HCT116 (cell line): ENCODE measurements around the gene ANO10. TPM values are rescaled to one million over a fixed set of nuclear protein-coding genes. Genes with fewer than 3 reads are reported as not detected.

Experiments used
- ATAC-seq: fragments of 200-7000 bp; cut with Tn5 transposase; 2 replicates; pipeline ENCODE4 v1.9.1; 2020; ENCODE audit warnings: mild to moderate bottlenecking, moderate library complexity
- BruUV-seq: library from RNA; stranded (reverse); fragments of 400-500 nt; replicated peaks from 2 replicates; lab custom pipeline; 2021; lab: Mats Ljungman, UMichigan
- CTCF ChIA-PET: fragments of 300-600 bp; sonication (Branson Sonifier 250); formaldehyde crosslinking; loops from one replicate; lab custom pipeline; 2021; ENCODE audit warnings: antibody characterized with exemption; lab: Charles Lee
- POLR2A ChIA-PET: fragments of 300-600, 350-600 bp; sonication (Branson Sonifier 250); formaldehyde crosslinking; loops from one replicate; lab custom pipeline; 2021; ENCODE audit warnings: antibody characterized with exemption; lab: Charles Lee
- RAD21 ChIA-PET, 2 experiments: fragments of 300-600 bp; sonication (Branson Sonifier 250); formaldehyde crosslinking; loops; one replicate each; lab custom pipeline; 2023; ENCODE audit warnings: low total read pairs in 2 of 2; ENCODE audit not compliant: uncharacterized antibody in 2 of 2, unreplicated experiment in 2 of 2, low non-redundant PET in 1 of 2; lab: Charles Lee
- DNase-seq: peaks from one replicate; pipeline ENCODE4 v3.0.0-alpha.2; 2010; ENCODE audit warnings: low read depth, low spot score
- H2AFZ ChIP-seq: fragments of 200-600 bp; shearing (Covaris generic), sonication (generic); 2 replicates; pipeline ENCODE4 v1.6.1; 2017; ENCODE audit warnings: low read depth, mixed run types, mixed read lengths, antibody characterized with exemption, low read length; ENCODE audit not compliant: poor library complexity, severe bottlenecking
- H3K27ac ChIP-seq: 2 replicates; pipeline ENCODE4 v1.5.1; 2012; ENCODE audit warnings: low read depth, low read length
- H3K27me3 ChIP-seq: fragments of 200-600 bp; sonication (generic); 2 replicates; pipeline ENCODE4 v1.6.1; 2016; ENCODE audit warnings: mixed run types, low read length, mixed read lengths; ENCODE audit not compliant: insufficient read depth
- H3K36me3 ChIP-seq, 2 experiments: fragments of 200-500 bp in 1 of 2; fragments of 200-600 bp in 1 of 2; sonication (Bioruptor generic) in 1 of 2; sonication (generic) in 1 of 2; 2 replicates each; pipeline versions ENCODE4 v1.5.1 to v1.6.1; 2014 to 2016; ENCODE audit warnings: low read length in 2 of 2, inconsistent platforms in 1 of 2, mixed read lengths in 1 of 2, mixed run types in 1 of 2; ENCODE audit not compliant: insufficient read depth in 2 of 2, control insufficient read depth in 1 of 2
- H3K4me1 ChIP-seq, 2 experiments: fragments of 200-600 bp in 1 of 2; sonication (generic) in 1 of 2; 2 replicates each; pipeline versions ENCODE4 v1.5.1 to v1.6.1; 2012 to 2017; ENCODE audit warnings: low read length in 2 of 2, inconsistent platforms in 1 of 2, mild to moderate bottlenecking in 1 of 2, mixed read lengths in 1 of 2, mixed run types in 1 of 2, moderate library complexity in 1 of 2; ENCODE audit not compliant: insufficient read depth in 2 of 2, control insufficient read depth in 1 of 2
- H3K4me2 ChIP-seq: fragments of 200-600 bp; sonication (generic); 2 replicates; pipeline ENCODE4 v1.6.1; 2017; ENCODE audit warnings: mixed run types, low read length, mixed read lengths
- H3K4me3 ChIP-seq, 2 experiments: fragments of 200-600 bp in 1 of 2; sonication (generic) in 1 of 2; replicated peaks in 1 of 2; 2 replicates each; pipeline ENCODE4 v1.5.1; 2011 to 2016; ENCODE audit warnings: low read length in 2 of 2, control low read depth in 1 of 2, low read depth in 1 of 2, mild to moderate bottlenecking in 1 of 2, mixed read lengths in 1 of 2, mixed run types in 1 of 2
- H3K79me2 ChIP-seq: fragments of 200-600 bp; sonication (generic); 2 replicates; pipeline ENCODE4 v1.6.1; 2017; ENCODE audit warnings: mild to moderate bottlenecking, mixed run types, low read length, moderate library complexity, mixed read lengths; ENCODE audit not compliant: insufficient read depth
- H3K9ac ChIP-seq: fragments of 200-600 bp; sonication (generic); 2 replicates; pipeline ENCODE4 v1.6.1; 2016; ENCODE audit warnings: low read length, mixed read lengths
- H3K9me2 ChIP-seq: fragments of 200-600 bp; sonication (generic), shearing (Covaris generic); 2 replicates; pipeline ENCODE4 v1.6.1; 2017; ENCODE audit warnings: mixed run types, mild to moderate bottlenecking, moderate library complexity; ENCODE audit not compliant: insufficient read depth
- H3K9me3 ChIP-seq, 2 experiments: fragments of 200-500 bp in 1 of 2; fragments of 200-600 bp in 1 of 2; sonication (Bioruptor generic) in 1 of 2; sonication (generic) in 1 of 2; 2 replicates each; pipeline ENCODE4 v1.6.1; 2014 to 2017; ENCODE audit warnings: low read length in 2 of 2, mixed read lengths in 2 of 2, inconsistent platforms in 1 of 2, low read depth in 1 of 2, mild to moderate bottlenecking in 1 of 2, mixed run types in 1 of 2, moderate library complexity in 1 of 2; ENCODE audit not compliant: control insufficient read depth in 1 of 2, insufficient read depth in 1 of 2
- H4K20me1 ChIP-seq: fragments of 200-600 bp; sonication (generic), shearing (Covaris generic); 2 replicates; pipeline ENCODE4 v1.6.1; 2017; ENCODE audit warnings: mixed run types, mild to moderate bottlenecking, moderate library complexity; ENCODE audit not compliant: insufficient read depth
- EGR1 ChIP-seq: IDR thresholded peaks from 2 replicates; pipeline ENCODE4 v1.6.1; 2012; ENCODE audit warnings: low read depth
- POLR2AphosphoS5 ChIP-seq: IDR thresholded peaks from 2 replicates; pipeline ENCODE4 v1.6.1; 2011; ENCODE audit warnings: mild to moderate bottlenecking, low read depth, low read length, moderate library complexity
- ZNF274 ChIP-seq: fragments of 200-500 bp; sonication (Bioruptor generic); IDR thresholded peaks from 2 replicates; pipeline ENCODE4 v1.6.1; 2014; ENCODE audit warnings: mild to moderate bottlenecking, low read depth, low read length, inconsistent platforms
- intact Hi-C: fragments of 100-400 bp; cut with micrococcal nuclease; formaldehyde crosslinking; loops from 2 replicates; pipeline ENCODE4 v1.10.0; 2022
- total RNA-seq: library from RNA; stranded (reverse); gene quantifications from one replicate; pipeline ENCODE4 v1.2.1, GENCODE V29; 2021; ENCODE audit not compliant: unreplicated experiment
- TF ChIP-seq, protein P1 (sequence below): IDR thresholded peaks from 2 replicates; pipeline ENCODE4 v1.6.1; 2011; ENCODE audit warnings: mild to moderate bottlenecking, low read length, moderate library complexity; ENCODE audit not compliant: insufficient replicate concordance; ENCODE audit errors: extremely low read depth

The ANO10 gene
- total RNA-seq, 1 experiment from 2014 or later = 13.3 TPM

DNA sequence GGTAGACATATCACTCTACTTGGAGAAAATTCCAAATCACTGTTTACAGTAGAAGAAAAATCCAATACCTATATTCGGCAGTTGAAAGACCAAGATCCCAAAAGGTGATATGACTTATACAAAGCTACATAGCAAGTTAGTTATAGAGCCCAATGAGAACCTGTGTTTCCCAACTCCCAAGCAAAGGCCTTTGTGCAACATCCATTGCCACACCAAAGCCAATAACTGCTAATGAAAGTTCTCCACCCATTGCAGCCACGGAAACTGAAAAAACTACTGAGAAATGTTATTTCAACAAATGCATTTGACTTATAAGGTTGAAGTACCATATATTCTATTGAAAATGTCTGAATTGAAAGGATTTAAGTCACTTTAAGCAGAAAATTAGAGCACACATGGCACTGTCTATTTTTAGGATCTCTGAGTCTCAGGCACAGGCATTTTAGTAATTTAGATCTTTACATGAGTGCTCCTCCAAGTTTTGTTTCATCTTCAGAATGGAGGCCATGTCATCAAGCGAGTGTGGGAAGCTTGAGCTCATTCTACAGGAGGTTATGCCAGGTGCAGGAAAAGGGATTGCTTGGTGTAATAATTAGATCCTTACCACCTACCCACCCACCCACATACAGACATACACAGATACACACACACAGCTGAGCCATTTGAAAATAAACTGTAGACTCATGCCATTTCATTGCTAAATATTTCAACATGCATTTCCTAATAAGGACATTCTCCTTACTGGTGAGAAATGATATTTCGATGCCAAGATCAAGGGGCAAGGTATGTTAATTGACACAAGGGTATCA, 19.7 kb upstream of the ANO10 start (continued):
- TF ChIP-seq, protein P1, sequence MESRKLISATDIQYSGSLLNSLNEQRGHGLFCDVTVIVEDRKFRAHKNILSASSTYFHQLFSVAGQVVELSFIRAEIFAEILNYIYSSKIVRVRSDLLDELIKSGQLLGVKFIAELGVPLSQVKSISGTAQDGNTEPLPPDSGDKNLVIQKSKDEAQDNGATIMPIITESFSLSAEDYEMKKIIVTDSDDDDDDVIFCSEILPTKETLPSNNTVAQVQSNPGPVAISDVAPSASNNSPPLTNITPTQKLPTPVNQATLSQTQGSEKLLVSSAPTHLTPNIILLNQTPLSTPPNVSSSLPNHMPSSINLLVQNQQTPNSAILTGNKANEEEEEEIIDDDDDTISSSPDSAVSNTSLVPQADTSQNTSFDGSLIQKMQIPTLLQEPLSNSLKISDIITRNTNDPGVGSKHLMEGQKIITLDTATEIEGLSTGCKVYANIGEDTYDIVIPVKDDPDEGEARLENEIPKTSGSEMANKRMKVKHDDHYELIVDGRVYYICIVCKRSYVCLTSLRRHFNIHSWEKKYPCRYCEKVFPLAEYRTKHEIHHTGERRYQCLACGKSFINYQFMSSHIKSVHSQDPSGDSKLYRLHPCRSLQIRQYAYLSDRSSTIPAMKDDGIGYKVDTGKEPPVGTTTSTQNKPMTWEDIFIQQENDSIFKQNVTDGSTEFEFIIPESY = no peak
- no peak for TF ChIP-seq ZNF274
- TF ChIP-seq EGR1 = no peak
- no peak for TF ChIP-seq POLR2AphosphoS5
- TF ChIP-seq, all 23 proteins: peak for 0

DNA sequence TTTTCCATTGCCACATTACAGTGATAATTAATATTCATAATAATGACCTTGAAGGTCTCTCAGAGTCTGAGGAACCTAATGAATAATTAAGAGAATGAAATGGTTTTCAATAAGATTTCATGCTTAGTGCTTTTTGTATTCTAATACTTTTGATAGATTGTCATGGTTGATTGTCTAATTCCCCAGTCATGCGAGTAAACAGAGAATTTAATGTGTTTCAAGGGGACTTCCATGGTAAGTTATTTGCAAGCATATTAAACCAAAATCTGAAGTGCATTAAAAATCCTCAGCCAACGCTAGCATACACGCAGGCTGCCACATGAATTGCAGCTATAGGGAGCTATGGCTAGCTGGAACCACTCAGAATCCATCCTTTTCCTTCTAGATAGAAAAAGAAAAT, 18.9 kb upstream of the ANO10 start:
- no peaks in the 10 kb centered on the region for H3K27me3 ChIP-seq
- H4K20me1 ChIP-seq = no peaks in the 10 kb centered on the region
- no peaks in the 10 kb centered on the region for H3K9me3 ChIP-seq
- TF ChIP-seq, protein P1 = no peak
- no peak overlapping the region for H3K9ac ChIP-seq
- H3K36me3 ChIP-seq = no peaks in the 10 kb centered on the region
- H3K4me3 ChIP-seq = no peak overlapping the region
- no peak overlapping the region for H3K4me2 ChIP-seq
- POLR2A ChIA-PET = no interaction called here
- no peak for DNase-seq
- no peaks in the 10 kb centered on the region for H3K79me2 ChIP-seq
- CTCF ChIA-PET = no interaction called here
- H2AFZ ChIP-seq = no peak overlapping the region
- no peaks in the 10 kb centered on the region for H3K9me2 ChIP-seq
- no TSS peak for BruUV-seq
- H3K27ac ChIP-seq = no peak overlapping the region
- peaks cover 12 to 21% of the 10 kb centered on the region in 2 experiments for H3K4me1 ChIP-seq
- ATAC-seq = no peak
- RAD21 ChIA-PET = no interaction called here
- intact Hi-C loops = no loop called here
